ENCODE measurements around the gene EVC.
"Not testable (repeated sequence)": the region's sequence is repeated elsewhere in the genome, so short reads cannot be mapped to it uniquely, and the experiment has no call there.

The EVC gene

DNA sequence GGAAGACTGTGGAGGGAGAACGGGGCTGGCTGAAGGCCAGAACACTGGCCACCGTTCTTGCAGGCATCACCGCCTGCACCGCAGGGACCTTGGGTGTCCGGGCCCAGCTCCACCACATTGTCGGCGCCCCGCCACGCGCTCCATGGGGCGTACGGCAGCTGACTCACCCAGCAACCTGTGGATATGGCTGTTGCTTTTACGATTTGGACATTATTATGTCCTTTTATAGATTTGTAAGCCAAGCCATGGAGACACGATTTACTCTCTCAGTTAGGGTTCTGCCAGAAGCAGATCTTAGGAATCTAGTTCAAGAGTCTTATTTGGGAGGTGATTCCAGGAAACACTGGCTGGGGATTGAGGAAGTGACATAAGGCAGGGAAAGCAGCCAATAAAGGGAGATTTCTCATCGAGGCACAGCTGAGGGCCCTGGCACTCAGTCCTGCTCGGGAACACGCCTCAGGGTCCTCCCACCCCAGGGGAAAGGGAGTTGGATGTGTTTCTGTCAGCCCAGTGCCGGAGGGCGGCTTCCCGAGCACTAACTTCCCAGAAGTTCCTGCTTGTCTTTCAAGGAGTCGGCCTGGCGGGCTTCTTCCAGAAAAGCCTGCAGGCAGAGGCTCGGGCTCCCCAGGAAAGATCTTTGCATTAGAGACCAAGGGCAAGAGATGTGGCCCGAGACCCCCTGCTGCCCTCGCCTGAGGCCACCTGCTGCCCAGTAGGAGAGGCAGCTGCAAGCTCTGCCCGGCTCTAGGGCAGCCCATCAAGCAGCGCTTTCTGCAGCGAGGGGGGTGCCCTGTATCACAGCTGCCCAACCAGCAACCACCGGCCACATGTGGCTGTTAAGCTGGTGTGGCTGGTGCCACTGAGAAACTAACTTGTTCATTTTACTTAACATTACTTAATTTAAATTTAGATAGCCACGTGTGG, 129.0 kb downstream of the EVC start:
- Histone ChIP-seq H3K36me3 (ENCODE audit: insufficient read depth, low read length) (peaks cover 13% of the 10 kb centered on the region), H3K9ac (ENCODE audit: low read depth, low read length) (no peak overlapping the region), H3K4me1 (ENCODE audit: insufficient read depth, low read length) (no peaks in the 10 kb centered on the region; the same call in 1 of the 2 replicates)

DNA sequence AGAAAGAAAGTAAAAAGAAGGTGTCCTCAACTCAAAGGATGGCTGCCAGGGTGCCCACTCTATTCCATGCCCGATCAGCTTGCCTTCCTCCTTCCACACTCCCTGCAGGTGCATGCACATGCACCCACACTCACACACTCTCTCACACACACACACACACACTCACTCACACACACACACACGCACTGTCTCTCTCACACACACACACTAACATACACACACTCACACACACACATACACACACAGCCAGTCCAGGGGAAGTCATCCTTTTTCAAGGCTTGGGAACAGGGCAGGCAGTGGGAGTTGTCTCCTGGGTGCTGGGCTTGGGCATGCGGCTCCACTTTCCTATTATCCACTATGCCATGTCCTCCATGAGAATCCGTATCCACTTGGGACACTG, 131.5 kb downstream of the EVC start:
- no peak overlapping the region for H3K9ac ChIP-seq (ENCODE audit: low read depth, low read length)
- no peaks in the 10 kb centered on the region; the same call in 1 of the 2 replicates for H3K4me1 ChIP-seq (ENCODE audit: insufficient read depth, low read length)
- peaks cover 9% of the 10 kb centered on the region for H3K36me3 ChIP-seq (ENCODE audit: insufficient read depth, low read length)
- H3K9me3 ChIP-seq (ENCODE audit: control insufficient read depth, insufficient read depth, low read length): no peaks in the 10 kb centered on the region

More for the DNA sequence above, 129.0 kb downstream of the EVC start:
- H3K9me3 ChIP-seq (ENCODE audit: control insufficient read depth, insufficient read depth, low read length): no peaks in the 10 kb centered on the region

DNA sequence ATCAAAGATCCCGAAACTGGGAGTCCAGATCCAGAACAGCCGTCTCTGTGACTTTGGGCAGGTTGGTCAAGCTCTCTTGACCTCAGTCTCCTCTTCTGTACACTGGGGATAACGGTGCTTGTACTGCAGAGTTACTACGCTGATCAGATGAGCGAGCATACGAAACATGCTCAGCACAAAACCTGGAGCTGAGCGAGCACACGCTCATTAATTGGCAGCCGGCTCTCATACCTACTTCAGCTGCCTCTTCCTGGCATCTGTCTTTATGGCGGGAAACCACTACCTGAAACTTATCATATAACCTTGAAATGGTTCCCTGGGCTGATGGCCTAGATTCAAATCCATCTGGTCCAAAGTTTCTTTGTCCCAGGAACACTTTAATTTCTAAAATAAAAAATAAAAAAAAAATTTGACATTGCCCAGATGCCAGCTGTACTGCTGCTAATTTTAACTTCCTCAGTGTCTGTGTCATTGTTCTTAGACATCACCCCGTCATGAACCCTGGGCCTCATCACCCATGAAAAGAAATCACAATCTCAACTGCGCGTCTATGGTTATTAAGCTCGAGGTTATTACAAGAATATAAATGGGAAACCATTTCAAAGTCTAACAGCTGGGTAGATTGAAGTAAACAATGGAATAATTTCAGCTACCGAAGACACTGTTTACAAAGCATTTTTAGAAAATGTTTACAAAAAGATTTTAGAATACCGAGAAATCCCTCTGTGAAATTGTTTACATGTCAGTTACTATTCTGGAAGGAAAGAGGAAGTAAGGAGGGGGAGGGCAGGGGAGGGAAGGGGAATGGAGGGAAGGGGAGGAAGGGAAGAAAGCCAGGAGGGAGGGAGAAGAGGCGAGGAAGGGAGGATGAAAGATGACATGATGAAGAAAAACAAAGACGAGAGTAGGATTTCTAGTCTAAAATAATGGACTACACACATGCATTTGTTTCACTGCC, 132.9 kb downstream of the EVC start:
- Histone ChIP-seq H3K36me3 (ENCODE audit: insufficient read depth, low read length) (peaks cover 10% of the 10 kb centered on the region), H3K9ac (ENCODE audit: low read depth, low read length) (no peak overlapping the region), H3K9me3 (ENCODE audit: control insufficient read depth, insufficient read depth, low read length) (no peaks in the 10 kb centered on the region), H3K4me1 (ENCODE audit: insufficient read depth, low read length) (no peaks in the 10 kb centered on the region; the same call in 1 of the 2 replicates)

DNA sequence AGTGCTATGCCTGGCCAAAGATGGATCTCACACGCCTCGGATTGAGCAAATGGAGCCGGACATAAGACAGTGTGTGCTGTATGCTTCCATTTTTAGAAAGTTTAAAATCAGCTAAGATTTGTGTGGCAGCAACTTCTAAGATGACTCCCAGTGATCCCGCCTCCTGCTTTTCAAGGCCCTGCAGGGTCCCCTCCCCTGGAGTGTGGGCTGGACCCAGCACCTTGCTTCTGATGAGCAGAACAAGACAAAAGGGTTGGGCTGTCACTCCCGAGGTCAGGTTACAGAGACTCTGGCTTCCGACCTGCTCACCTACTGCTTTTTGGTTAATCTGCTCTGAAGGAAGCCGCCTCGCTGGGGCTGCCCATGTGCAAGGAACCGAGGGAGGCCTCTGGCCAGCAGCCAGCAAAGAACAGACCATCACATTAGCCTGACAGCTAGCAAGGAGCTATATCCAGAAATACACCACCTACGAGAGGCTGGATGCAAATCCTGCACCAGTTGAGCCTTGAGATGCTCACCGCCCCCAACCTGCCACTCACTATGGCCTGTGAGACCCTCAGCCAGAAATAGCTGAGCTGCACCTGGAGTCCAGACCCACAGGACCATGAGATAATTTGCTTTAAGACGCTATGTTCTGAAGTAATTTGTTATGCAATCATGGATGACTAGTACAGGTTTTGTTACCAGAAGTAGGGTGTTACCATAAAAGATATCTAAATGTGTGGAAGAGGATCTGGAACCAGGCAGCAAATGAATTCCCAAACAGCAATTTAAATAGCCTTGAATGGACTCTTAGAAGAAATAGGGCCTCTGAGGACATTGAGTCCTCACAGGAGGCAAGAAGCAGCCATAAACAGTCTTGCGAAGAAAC, 134.3 kb downstream of the EVC start:
- H3K4me1 ChIP-seq (ENCODE audit: insufficient read depth, low read length): no peaks in the 10 kb centered on the region; the same call in 1 of the 2 replicates
- peaks cover 23% of the 10 kb centered on the region for H3K36me3 ChIP-seq (ENCODE audit: insufficient read depth, low read length)
- no peak overlapping the region for H3K9ac ChIP-seq (ENCODE audit: low read depth, low read length)
- no peaks in the 10 kb centered on the region for H3K9me3 ChIP-seq (ENCODE audit: control insufficient read depth, insufficient read depth, low read length)

DNA sequence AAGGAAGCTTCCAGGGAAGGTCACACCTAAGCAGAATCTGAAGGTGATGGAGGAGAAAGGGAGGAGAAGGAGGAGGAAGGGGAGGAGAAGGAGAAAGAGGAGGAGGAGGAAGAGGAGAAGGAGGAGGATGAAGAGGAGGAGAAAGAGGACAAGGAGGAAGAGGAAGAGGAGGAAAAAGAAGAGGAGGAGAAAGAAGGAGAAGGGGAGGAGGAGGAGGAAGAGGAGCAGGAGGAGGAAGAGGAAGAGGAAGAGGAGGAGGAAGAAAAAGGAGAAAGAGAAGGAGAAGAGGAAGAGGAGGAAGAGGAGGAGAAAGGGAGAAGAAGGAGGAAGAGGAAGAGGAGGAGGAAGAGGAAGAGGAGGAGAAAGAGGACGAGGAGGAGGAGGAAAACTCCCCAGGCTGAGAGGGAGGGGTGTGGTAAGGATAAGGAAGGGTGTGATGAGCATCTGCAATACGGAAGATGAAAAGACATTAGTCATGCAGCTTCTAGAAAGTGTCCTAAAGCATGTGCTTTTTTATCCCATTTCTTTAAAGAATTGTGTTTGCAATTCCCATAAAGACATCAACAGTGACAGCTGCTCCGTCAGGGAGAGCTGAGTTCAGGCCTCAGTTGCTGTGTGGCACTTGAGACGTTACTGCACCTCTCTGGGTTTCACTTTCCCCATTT, 140.8 kb downstream of the EVC start:
- Histone ChIP-seq H3K9me3 (ENCODE audit: control insufficient read depth, insufficient read depth, low read length) (no peaks in the 10 kb centered on the region), H3K9ac (ENCODE audit: low read depth, low read length) (no peak overlapping the region), H3K4me1 (ENCODE audit: insufficient read depth, low read length) (no peaks in the 10 kb centered on the region), H3K36me3 (ENCODE audit: insufficient read depth, low read length) (peaks cover 34% of the 10 kb centered on the region)

DNA sequence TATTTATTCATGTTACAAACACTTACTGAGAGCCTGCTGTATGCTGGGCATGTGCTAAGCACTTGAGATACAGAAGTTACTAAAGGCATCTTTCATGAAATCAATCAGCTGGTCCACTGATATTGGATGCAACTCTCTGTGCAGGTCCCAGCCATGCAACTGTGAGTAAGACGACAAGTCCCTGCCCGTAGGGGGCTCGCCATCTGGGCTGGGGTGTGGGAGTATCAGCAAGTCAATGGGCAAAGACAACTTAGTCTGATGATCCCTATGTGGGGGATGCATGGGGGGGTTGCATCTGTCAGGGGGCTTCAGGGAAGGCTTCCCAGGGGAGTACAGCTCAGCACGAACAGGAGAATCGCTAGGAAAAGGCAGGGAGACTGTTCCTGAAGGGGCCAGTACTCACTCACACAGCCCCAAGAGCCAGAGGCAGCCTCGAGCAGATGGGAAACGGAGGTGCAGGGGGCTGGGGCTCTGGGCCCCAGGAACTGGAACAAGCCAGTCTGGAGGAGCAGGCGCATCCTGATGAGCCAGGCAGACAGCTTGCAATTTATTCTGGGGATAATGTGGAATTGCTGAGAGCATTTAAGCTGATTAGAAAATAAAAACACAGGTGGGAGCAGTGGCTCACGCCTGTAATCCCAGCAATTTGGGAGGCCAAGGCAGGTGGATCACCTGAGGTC, 141.7 kb downstream of the EVC start:
- Histone ChIP-seq H3K36me3 (ENCODE audit: insufficient read depth, low read length) (peaks cover 27% of the 10 kb centered on the region), H3K9ac (ENCODE audit: low read depth, low read length) (no peak overlapping the region), H3K9me3 (ENCODE audit: control insufficient read depth, insufficient read depth, low read length) (no peaks in the 10 kb centered on the region), H3K4me1 (ENCODE audit: insufficient read depth, low read length) (no peaks in the 10 kb centered on the region)

DNA sequence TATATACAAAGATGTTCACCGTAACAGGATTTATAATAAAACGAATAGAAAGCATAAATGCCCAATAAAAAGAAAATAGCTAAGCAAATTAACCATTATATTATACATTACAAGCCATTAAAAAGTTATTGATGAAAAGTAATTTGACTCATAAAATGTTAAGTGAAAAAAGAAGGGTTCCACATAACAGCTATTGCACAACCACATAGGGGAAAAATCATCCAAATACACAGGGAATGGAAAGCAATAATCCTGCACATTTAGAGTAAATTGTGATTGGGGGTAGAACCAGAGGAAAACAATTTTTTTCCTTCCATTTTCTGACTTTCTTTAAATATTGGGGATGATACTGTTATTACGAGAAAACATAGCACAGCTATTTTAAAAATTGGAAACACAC, 143.9 kb downstream of the EVC start:
- H3K36me3 ChIP-seq (ENCODE audit: insufficient read depth, low read length): peaks cover 17% of the 10 kb centered on the region

DNA sequence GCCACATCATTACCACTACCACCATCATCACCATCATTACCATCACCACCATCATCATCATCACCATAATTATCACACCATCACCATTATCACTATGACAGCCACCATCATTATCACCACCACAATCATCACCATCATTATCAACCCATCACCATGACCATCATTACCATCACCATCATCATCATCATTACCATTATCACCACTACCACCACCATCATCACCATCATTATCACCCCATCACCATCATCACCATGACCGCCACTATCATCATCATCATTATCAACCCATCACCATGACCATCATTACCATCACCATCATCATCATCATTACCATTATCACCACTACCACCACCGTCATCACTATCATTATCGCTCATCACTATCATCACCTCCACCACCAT, 145.4 kb downstream of the EVC start:
- peaks cover 12% of the 10 kb centered on the region; the same call in 1 of the 2 replicates for H3K36me3 ChIP-seq (ENCODE audit: insufficient read depth, low read length)
- H3K4me1 ChIP-seq (ENCODE audit: insufficient read depth, low read length); H3K9ac ChIP-seq (ENCODE audit: low read depth, low read length); H3K9me3 ChIP-seq (ENCODE audit: control insufficient read depth, insufficient read depth, low read length): not testable (repeated sequence)

More for the DNA sequence above, 143.9 kb downstream of the EVC start:
- Histone ChIP-seq H3K9me3 (ENCODE audit: control insufficient read depth, insufficient read depth, low read length) (no peaks in the 10 kb centered on the region), H3K9ac (ENCODE audit: low read depth, low read length) (no peak overlapping the region), H3K4me1 (ENCODE audit: insufficient read depth, low read length) (no peaks in the 10 kb centered on the region)

DNA sequence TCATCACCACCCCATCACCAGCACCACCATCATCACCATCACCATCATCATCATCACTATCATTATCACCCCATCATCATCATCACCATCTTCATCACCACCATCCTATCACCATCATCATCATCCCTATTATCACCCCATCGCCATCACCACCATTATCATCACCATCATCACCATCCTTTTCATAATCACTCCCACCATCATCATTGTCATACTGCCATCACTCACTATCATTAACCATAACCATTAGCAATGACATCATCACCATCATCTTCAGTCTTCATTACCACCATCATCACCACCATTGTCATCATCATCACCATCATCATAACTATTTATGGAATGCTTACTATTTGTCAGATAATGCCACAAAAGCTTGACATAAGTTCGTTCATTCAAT, 146.2 kb downstream of the EVC start:
- H3K4me1 ChIP-seq (ENCODE audit: insufficient read depth, low read length): no peaks in the 10 kb centered on the region
- no peak overlapping the region for H3K9ac ChIP-seq (ENCODE audit: low read depth, low read length)
- no peaks in the 10 kb centered on the region for H3K9me3 ChIP-seq (ENCODE audit: control insufficient read depth, insufficient read depth, low read length)
- H3K36me3 ChIP-seq (ENCODE audit: insufficient read depth, low read length): peaks cover 11% of the 10 kb centered on the region; the same call in 1 of the 2 replicates

DNA sequence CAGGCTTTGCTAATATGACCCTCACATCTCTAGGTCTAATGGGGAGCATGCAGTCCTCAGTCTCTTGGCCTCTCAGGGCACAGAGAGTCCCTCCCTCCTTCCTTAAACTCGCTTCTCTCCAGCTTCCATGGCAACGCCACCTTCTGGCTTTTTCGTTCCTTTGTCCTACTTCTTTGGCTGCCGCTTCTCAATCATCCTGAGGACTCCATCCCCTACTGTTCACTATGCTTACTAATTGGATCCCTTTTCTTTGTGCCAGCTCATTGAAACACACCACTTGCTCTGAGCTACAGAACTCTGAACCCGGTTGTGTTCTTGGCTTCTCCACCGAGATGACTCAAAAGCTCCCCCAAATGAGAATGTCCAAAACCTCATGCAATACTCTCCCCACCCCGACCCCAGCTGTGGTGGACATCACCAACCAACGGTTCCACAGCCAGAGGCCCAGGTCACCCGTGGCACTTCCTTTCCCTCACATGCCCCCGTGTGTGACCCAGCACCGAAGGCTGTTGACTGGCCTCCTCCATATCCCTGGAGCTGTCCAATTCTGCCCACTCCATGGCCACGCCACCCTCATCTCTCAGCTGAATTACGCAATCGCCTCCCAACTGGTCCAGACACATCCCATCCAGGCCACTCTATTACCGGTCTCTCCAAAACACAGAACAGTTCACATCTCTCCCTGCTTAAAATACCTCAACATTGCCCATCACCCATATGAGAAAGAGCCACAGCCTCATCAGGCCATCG, 147.2 kb downstream of the EVC start:
- Histone ChIP-seq H3K36me3 (ENCODE audit: insufficient read depth, low read length) (peaks cover 8% of the 10 kb centered on the region; the same call in 1 of the 2 replicates), H3K9ac (ENCODE audit: low read depth, low read length) (no peak overlapping the region), H3K4me1 (ENCODE audit: insufficient read depth, low read length) (no peaks in the 10 kb centered on the region), H3K9me3 (ENCODE audit: control insufficient read depth, insufficient read depth, low read length) (no peaks in the 10 kb centered on the region)

DNA sequence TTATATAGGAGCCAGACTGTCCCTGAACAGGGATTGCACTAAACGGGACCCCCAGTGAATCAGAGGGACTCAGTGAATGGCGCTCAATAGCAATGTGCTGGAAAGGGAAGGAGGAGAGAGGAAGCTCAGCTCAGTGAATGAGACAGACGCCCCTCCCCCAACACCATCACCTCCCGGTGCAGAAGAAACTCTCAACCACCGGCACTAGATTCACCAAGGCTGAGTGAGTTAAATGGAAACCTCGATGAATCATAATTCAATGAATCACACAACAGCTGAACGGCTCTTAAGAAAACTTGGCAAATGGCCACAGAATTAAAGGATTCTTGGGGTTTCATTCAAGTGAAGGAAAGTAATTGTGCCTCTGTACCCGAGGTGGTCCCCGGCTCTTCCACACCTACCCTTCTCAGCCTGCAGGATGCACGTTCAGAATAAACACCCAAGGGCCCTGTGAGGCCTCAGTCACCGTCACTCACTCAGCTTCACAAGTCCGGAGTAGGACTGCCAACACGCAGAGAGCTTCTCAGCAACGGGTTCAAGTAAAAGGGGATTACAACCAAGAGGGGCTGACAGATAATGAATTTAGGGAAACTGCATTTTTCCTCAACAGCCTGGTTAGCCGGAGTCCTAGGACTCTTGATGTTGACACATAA, 152.6 kb downstream of the EVC start:
- Histone ChIP-seq H3K9me3 (ENCODE audit: control insufficient read depth, insufficient read depth, low read length) (no peaks in the 10 kb centered on the region), H3K4me1 (ENCODE audit: insufficient read depth, low read length) (peaks cover 6% of the 10 kb centered on the region; the same call in 1 of the 2 replicates), H3K9ac (ENCODE audit: low read depth, low read length) (no peak overlapping the region), H3K36me3 (ENCODE audit: insufficient read depth, low read length) (peaks cover 8% of the 10 kb centered on the region; the same call in 1 of the 2 replicates)
